ENCODE results near the gene CHCHD1.

Gene CHCHD1

DNA sequence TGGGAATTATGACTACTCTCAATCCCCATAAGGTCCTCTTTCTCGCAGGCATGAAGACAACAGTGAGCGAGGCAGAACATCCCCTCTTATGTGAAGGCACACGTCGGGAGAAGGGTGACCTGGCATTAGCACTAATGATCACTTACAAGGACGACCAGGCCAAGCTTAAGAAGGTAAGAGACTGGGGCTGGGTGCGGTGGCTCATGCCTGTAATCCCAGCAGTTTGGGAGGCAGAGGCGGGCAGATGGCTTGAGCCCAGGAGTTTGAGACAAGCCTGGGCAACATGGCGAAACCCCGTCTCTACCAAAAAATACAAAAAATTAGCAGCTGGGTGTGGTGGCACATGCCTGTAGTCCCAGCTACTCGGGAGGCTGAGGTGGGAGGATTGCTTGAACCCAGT, 13.6 kb downstream of the CHCHD1 start:
- DNase-seq = peak; percentile 33

DNA sequence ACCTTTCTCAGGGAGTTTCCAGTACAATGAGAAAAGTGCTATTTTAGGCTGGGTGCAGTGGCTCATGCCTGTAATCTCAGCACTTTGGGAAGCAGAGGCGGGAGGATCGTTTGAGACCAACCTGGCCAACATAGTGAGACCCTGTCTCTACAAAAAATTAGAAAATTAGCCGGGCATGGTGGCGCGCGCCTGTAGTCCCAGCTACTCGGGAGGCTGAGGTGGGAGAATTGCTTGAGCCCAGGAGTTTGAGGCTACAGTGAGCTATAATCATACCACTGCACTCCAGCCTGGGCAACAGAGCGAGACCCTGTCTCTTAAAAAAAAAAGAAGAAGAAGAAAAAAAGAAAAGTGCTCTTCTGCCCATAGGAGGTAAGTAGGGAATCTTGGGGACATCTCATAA, 14.2 kb downstream of the CHCHD1 start:
- peak; percentile 31 for DNase-seq

DNA sequence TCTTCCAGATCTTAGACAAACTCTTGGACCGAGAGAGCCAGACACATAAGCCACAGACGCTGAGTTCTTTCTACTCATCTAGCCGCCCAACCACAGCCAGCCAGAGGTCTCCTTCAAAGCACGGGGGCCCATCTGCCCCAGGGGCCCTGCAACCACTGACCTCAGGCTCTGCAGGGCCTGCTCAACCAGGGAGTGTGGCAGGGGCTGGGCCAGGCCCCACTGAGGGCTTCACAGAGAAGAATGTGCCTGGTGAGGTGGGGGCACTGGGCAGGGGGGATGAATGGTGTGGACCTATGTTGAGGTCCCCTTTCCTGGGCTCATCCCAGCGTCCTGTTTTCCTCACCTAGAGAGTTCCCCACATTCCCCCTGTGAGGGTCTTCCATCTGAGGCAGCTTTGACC, 14.9 kb downstream of the CHCHD1 start:
- DNase-seq = no peak

DNA sequence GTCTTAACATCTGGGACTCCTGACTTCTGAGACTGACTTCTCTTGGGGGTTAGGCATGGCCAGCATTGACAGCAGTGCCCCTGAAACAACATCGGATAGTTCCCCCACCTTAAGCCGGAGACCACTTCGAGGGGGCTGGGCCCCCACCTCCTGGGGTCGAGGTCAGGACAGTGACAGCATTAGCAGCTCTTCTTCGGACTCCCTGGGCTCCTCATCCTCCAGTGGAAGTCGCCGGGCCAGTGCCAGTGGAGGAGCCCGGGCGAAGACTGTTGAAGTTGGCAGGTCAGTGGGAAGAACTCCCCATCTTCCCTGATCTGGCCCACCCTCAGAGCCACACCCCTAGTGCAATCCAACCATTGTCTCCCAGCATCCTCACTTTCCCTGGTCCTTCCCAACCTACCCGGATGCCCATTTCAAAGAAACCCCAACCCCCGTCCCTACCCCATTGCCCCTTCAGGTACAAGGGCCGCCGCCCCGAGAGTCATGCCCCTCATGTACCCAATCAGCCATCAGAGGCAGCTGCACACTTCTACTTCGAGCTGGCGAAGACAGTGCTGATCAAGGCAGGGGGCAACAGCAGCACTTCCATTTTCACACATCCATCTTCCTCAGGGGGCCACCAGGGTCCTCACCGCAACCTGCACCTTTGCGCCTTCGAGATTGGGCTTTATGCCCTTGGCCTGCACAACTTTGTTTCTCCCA, 15.6 kb downstream of the CHCHD1 start:
- DNase-seq = no peak

DNA sequence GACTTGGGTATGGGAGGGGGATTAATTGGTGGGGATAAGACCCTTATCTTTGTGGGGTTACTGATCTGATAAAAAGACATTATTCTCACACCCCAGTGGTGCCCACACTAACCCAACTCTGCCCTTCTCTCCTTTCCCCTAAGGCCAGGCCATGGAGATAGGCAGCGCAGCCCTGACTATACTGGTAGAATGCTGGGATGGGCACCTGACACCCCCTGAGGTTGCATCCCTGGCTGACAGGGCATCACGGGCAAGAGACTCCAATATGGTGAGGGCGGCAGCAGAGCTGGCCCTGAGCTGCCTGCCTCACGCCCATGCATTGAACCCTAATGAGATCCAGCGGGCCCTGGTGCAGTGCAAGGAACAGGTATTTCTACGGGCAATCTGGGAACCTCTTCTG, 16.2 kb downstream of the CHCHD1 start:
- no peak for DNase-seq

DNA sequence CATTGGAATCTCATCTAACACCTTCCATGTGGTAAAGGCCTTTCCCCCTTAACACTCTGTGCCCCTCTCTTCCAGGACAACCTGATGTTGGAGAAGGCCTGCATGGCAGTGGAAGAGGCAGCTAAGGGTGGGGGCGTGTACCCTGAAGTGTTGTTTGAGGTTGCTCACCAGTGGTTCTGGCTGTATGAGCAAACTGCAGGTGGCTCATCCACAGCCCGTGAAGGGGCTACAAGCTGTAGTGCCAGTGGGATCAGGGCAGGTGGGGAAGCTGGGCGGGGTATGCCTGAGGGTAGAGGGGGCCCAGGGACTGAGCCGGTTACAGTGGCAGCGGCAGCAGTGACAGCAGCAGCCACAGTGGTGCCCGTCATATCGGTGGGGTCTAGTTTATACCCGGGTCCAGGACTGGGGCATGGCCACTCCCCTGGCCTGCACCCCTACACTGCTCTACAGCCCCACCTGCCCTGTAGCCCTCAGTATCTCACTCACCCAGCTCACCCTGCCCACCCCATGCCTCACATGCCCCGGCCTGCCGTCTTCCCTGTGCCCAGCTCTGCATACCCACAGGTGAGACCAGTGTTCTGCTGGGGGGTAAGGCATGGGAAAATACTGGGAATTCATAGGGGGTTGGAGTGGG, 17.2 kb downstream of the CHCHD1 start:
- no peak for DNase-seq

DNA sequence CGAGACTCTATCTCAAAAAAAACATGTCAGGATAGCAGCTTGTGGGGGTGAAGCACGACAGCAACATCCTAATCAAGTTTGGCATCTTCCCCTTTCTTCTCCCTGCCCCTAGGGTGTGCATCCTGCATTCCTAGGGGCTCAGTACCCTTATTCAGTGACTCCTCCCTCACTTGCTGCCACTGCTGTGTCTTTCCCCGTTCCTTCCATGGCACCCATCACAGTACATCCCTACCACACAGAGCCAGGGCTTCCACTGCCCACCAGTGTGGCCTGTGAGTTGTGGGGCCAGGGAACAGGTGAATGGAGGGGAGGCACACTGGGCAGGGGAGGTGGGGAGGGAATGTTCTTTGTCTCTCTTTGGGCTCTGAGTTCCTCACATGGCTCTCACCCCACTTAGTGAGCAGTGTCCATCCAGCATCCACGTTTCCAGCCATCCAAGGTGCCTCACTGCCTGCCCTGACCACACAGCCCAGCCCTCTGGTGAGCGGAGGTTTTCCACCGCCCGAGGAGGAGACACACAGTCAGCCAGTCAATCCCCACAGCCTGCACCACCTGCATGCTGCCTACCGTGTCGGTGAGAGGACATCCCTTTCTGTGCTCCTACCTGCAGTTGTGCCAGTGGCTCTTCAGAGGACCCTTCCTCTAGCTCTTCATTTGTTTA, 18.2 kb downstream of the CHCHD1 start:
- no peak for DNase-seq

DNA sequence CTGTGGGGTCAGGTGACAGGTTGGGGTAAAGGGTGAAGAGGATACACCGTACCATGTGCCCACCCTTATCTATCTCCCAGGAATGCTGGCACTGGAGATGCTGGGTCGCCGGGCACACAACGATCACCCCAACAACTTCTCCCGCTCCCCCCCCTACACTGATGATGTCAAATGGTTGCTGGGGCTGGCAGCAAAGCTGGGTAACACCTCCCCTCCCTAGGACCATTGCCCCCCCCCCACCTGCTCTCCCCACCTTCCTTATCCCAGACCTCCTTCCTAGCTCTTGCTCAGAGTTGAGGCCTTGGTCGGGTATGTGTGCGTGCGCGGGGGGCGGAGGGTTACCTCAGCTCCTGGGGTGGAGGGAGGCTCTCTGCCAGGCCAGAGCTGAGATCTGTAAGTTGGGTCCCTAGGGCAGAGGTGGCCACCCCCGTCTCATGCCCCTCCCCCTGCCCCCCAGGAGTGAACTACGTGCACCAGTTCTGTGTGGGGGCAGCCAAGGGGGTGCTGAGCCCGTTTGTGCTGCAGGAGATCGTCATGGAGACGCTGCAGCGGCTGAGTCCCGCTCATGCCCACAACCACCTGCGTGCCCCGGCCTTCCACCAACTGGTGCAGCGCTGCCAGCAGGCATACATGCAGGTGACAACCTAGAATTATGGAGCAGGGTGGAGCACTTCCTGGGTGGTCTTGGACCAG, 18.9 kb downstream of the CHCHD1 start:
- DNase-seq = no peak

DNA sequence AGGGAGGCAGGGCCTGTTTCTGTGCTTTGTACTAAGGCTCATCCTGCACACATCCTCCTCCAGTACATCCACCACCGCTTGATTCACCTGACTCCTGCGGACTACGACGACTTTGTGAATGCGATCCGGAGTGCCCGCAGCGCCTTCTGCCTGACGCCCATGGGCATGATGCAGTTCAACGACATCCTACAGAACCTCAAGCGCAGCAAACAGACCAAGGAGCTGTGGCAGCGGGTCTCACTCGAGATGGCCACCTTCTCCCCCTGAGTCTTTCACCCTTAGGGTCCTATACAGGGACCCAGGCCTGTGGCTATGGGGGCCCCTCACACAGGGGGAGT, 19.4 kb downstream of the CHCHD1 start:
- no peak for DNase-seq

DNA sequence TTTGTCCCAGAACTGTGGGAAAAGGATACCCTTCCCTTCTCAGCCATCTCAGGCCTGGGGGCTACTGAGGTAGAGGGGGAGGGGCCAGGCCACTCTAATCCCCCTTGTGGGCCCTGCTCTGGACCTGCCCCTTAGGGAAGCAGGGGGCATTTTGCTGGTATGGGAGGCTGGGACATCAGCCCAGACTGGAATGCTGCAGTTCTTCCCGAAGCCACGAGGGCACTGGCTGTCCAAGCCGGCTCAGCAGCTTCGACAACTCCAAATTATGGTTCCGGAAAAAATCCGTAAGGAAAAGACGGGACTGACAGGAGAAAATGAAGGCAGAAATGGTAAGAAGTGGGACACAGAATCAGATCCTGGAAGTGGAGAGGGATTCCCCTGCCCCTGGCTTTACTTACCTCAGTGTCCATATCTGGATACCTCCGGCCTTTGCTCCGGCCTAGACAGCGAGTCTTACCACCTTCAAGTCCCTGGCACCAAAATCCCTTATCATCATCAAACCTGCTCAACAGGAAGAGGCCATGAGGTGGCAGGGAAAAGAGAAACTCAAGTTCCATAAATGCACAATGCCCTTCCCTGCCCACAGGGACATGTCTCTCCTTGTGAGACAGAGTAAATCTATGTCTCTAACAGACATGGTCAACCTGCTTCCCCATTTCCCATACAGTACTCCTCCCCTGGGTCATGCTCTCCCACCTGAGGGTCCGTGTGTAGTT, 20.6 kb downstream of the CHCHD1 start:
- DNase-seq = no peak

DNA sequence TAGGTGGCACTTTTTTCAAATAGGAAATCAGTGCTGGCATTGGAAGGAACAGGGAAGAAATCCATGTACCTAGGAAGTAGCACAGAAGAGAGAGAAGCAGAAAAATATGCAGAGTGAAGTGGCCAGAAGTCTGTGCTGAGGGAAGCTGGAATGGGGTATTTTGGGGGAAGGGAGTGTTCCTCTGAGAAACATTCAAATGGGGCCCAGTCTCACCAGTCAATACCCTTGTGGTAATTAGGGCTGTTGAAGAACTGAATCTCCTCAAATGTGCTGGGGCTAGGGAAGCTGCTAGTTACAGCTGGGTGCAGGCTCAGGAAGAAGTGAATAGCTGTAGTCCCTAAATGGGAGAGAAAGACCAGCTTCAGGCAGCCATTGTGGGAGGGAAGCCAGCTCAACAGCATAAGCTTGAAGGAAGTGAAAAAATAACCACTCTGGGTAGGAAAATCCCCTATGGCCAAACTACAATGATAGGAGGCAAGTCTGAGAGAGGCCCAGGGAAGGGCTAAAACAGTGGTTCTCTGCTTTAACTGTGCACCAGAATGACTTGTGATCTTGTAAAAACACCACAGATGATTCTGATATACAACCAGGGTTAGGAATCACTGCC, 21.9 kb downstream of the CHCHD1 start:
- DNase-seq = no peak

DNA sequence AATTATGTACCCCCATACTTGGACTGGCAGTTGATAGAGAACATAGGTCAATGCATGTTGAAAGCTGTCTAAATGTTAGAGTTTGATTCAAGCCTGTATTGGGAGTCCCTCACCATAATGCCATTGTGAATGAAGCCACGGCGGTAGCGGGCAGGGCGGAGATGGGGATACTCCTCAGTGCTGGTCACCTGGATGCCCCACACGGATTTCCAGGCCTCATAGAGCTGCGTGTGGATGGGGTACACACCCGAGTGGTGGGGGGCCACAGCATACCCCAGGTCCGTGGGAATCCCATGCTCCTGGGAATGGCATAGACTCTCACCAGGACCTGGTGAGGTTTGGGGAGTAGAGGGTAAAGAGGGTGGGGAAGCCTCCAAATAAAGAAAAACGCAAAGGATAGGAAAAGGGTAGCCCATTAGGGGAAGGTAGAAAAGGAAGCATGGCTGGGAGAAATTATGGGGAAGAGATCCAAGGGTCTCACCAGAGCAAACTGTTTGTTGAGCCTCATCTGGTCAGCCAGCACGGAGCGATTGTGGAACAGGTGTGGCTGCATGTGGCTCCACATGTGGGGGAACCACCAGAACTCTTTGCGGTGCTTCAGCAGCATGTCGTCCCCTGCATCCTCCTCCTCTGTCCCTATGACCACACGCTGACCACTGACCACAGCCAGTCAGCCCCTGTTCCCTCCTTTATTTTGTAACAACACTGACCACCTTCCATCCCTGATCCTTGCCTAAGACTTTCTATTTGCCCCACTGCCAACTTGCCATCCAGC, 24.5 kb downstream of the CHCHD1 start:
- no peak for DNase-seq

DNA sequence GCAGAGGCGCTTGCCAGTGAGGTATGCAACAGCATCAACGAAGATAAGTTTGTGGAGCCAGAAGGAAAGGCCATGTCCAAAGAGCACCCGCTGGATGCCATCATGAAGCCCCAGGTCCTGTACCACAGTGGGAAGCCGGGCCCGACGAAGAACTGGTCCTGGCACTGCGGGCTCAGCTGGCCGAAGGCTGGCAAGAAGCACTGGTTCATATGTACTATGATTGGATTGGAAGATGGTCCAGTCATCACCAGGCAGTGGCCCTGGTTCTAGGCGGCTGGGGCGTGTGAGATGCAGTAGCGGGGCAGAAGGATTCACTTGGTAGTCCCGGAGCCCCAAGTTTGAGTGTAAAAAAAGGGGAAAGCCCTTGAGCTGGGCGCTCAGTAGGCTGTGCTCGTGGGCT, 25.6 kb downstream of the CHCHD1 start:
- no peak for DNase-seq

DNA sequence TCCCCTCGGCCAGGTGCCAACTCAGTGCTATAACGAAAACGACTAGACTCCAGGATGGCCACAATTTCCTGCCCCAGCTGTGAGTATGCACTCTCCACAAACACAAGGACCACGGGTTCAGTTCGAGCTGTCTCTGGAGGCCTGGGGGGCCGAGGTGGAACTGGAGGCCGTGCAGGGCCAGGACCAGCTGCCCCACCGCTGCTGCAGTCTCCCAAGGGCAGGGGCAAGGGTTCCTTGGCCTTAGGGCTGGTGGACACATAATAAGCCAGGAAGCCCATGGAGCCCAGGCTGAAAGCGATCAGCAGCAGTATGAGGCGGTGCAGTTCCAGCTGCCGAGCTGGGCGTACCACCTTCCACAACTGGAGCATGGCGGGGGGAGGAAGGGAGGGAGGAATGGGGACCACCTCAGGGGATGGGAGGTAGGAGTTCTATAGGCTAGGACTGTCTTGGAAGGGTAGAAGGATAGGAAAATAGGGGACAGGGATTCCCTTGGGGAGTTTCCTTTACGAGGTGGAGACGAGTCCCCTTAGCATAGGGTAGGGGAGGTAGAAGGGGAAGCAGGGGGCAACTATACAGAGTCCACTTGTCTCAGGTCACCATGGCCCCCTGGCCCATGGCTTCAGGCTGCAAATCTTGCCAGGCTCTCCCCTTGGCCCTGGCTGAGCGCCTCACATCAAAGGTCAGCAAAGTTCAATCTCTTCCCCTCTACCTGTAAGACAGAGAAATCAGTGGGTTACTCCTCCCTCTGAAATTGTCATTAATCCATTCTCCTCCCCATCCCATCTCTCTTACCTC, 26.4 kb downstream of the CHCHD1 start:
- DNase-seq = no peak

DNA sequence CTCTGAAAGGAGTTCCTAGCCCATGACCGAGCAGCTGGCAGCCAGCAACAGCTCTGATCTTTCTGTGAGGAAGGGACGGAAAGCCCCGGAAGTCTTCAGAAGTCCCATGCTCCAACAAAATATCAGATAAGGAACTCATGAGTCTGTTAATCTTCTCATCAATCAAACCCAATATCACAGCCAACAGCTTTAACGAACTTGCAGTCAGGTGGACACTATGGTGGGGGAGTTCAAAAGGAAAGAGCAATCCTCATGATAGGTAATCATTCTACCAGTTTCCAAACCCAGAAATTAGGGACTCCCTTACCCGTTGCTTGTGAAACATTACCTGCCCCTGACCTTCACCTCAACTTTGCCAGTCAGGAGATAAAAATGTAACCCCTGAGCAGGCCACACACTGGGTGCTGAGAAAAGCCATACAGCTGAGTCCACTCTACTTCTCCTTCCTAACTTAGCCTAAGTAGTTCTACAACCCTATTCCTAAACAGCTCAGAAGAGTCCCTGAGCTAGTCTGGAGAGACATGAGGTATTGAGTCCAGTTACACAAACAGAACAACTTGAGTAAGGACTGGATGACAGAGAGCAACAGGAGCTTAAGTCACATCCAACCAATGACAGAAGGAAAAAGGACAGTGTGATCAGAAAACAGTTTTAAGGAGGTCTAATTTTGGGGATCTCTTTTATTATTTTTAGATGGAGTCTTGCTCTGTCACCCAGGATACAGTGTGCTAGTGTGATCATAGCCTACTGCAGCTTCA, 27.4 kb downstream of the CHCHD1 start:
- no peak for DNase-seq

DNA sequence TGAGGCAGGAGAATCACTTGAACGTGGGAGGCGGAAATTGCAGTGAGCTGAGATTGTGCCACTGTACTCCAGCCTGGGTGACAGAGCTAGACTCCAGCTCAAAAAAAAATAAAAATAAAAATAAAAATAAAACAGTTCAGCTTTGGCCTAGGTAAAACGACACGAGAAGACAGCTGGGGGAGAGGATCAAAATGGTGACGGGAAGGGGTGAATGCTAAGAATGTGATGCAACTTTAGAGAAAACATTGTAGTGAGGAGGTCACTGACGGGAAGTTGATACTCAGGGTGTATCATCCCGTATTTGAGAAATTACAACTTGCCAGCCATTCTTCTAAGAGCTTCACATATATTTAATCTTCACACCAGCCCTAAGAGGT, 28.5 kb downstream of the CHCHD1 start:
- DNase-seq = no peak

DNA sequence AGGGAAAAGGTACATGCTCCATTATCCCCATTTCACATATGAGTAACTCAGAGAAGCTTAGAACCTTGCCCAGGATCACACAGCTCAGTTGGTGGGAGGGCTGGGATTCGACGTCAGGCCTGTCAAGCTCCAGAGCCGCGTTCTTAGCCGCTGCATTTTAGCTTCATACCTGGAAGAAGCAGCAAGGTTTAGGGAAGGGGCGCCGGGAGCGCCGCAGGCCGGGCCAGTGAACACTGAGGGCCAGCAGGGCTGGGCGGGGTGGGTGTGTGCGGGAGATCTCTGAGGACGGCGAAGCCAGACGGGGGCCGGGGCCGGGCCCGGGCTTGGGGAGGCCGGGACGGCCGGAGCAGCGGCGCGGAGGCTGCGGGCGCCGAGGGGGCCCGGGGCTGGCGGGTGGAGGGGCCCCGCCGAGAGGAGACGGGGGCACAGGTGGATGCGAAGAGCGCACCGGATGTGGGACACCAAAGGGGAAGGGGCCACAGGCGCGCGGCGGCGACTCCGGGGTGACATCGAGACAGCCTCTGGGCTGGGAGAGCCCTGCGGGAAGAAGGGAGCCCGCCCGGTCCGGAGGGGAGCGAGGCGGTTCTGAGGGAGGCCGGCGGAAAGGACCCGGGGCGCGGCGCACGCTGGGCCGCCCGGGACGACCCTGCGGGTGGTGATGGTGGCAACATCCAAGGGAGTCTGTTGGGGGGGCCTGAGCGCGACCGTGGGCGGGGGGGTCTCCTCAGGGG, 29.1 kb downstream of the CHCHD1 start:
- peak; percentile 84 for DNase-seq

DNA sequence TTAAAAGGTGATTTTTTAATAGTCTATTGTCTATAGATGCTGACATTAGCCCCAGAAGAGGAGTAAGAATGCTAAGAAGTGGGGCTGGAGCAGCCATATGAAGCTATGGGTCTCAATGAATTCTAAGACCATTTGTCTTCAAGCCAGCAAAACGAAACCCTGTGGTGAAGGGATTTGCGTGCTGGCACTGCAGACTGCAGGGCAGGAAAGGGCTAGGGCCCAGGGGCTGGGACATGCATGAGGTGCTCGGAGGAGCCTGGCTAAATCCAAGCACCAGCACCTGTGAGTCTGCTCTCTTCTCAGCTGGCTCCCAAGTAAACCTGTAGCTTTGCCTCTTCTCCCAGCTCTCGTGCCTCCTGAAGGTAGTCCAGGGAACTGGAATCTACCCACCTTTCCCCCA, 30.8 kb downstream of the CHCHD1 start:
- DNase-seq = no peak

DNA sequence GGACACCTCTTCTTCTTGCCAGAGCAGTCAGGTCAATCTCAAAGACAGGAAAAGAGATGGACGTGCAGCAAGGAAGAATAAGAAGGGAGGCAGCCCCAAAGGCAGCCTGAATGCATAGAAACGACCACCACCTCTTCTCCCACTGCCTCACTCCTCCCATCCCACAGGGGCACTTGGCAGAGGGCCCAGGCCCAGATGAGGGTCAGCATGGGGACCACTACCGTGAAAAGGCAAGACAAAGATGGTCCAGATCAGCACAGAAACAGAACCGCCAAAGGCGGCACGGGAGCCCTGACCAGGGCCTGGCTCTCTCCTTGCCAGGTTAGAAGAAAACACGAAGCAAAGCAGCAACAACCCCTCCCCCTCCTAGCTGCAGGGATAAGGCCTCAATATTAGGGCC, 31.5 kb downstream of the CHCHD1 start:
- DNase-seq = no peak

Data from activated effector memory CD4-positive, alpha-beta T cell treated with anti-CD3 and anti-CD28 coated beads, Interleukin-2, amount 50 U/mL, for 16 hours (primary cell).